GM11168 (cell line): ENCODE measurements around the gene PUM2.

Experiments
- in situ Hi-C: fragments of 300-500 bp; cut with MboI; formaldehyde crosslinking; loops from one replicate; pipeline ENCODE4 v1.12.0; 2022; ENCODE audit warnings: low sequenced_read_pairs; ENCODE audit not compliant: unreplicated experiment

Gene PUM2

GRCh38 chr2:20349513-20349921, 1.1 kb downstream of the PUM2 start:
- in situ Hi-C loops = no loop called here

GRCh38 chr2:20348542-20348941, 2.1 kb downstream of the PUM2 start:
- in situ Hi-C loops = no loop called here

GRCh38 chr2:20346565-20347381, 3.9 kb downstream of the PUM2 start:
- in situ Hi-C loops = no loop called here

GRCh38 chr2:20343128-20343527, 7.5 kb downstream of the PUM2 start:
- in situ Hi-C loops = no loop called here

- in situ Hi-C loops = no loop called here
Measured at GRCh38 chr2:20339012-20339411, 11.6 kb downstream of the PUM2 start.

- in situ Hi-C loops = no loop called here
Measured at GRCh38 chr2:20334605-20335203, 15.9 kb downstream of the PUM2 start.

GRCh38 chr2:20333738-20334137, 16.9 kb downstream of the PUM2 start:
- in situ Hi-C loops = no loop called here

GRCh38 chr2:20330192-20330591, 20.5 kb downstream of the PUM2 start:
- in situ Hi-C loops = no loop called here

GRCh38 chr2:20327370-20327769, 23.3 kb downstream of the PUM2 start:
- in situ Hi-C loops = no loop called here

GRCh38 chr2:20326163-20326780, 24.4 kb downstream of the PUM2 start:
- in situ Hi-C loops = no loop called here

- in situ Hi-C loops = no loop called here
Measured at GRCh38 chr2:20322527-20323300, 27.9 kb downstream of the PUM2 start.

- in situ Hi-C loops = no loop called here
Measured at GRCh38 chr2:20317690-20318089, 33.0 kb downstream of the PUM2 start.

GRCh38 chr2:20317197-20317596, 33.4 kb downstream of the PUM2 start:
- in situ Hi-C loops = no loop called here

GRCh38 chr2:20314562-20315501, 35.8 kb downstream of the PUM2 start:
- in situ Hi-C loops = no loop called here

GRCh38 chr2:20313659-20314058, 37.0 kb downstream of the PUM2 start:
- in situ Hi-C loops = no loop called here

- in situ Hi-C loops = no loop called here
Measured at GRCh38 chr2:20309001-20309400, 41.6 kb downstream of the PUM2 start.

GRCh38 chr2:20307311-20307710, 43.3 kb downstream of the PUM2 start:
- in situ Hi-C loops = no loop called here

- in situ Hi-C loops = no loop called here
Measured at GRCh38 chr2:20304411-20304810, 46.2 kb downstream of the PUM2 start.

GRCh38 chr2:20303966-20304365, 46.7 kb downstream of the PUM2 start:
- in situ Hi-C loops = no loop called here

- in situ Hi-C loops = no loop called here
Measured at GRCh38 chr2:20302019-20302418, 48.6 kb downstream of the PUM2 start.
